HG03108 (cell line): ENCODE results near the gene HCRTR1.

Experiments
- ATAC-seq: cut with Tn5 transposase; IDR thresholded peaks from one replicate; pipeline ENCODE4 v1.9.1; 2021; ENCODE audit warnings: moderate library complexity; ENCODE audit not compliant: unreplicated experiment

The HCRTR1 gene

GRCh38 chr1:31617218-31617915, at the start of gene HCRTR1:
Gene HCRTR1, plus strand, starts transcription at chr1:31617689. Its CDS starts 1,504 bp downstream, at chr1:31619193.
- ATAC-seq: no peak

GRCh38 chr1:31567956-31568570, 49.4 kb upstream of the HCRTR1 start:
- no peak for ATAC-seq

- no peak for ATAC-seq
These were observed 48.4 kb upstream of the HCRTR1 start for GRCh38 chr1:31568895-31569595.

- ATAC-seq: no peak
These were observed 47.8 kb upstream of the HCRTR1 start for GRCh38 chr1:31569596-31570173.

- no peak for ATAC-seq
These were observed 47.3 kb upstream of the HCRTR1 start for GRCh38 chr1:31570228-31570627.

GRCh38 chr1:31570906-31571305, 46.6 kb upstream of the HCRTR1 start:
- ATAC-seq: no peak

GRCh38 chr1:31571340-31572295, 45.9 kb upstream of the HCRTR1 start:
- ATAC-seq: no peak

- no peak for ATAC-seq
These were observed 45.0 kb upstream of the HCRTR1 start for GRCh38 chr1:31572323-31573104.

- ATAC-seq: no peak
These were observed 44.2 kb upstream of the HCRTR1 start for GRCh38 chr1:31573261-31573660.

GRCh38 chr1:31574749-31575368, 42.6 kb upstream of the HCRTR1 start:
- no peak for ATAC-seq

GRCh38 chr1:31575369-31576140, 41.9 kb upstream of the HCRTR1 start:
- no peak for ATAC-seq

GRCh38 chr1:31576201-31576669, 41.3 kb upstream of the HCRTR1 start, which contains the start of gene TINAGL1:
Gene TINAGL1, plus strand, starts transcription at chr1:31576515. Its CDS starts 634 bp downstream, at chr1:31577149.
- no peak for ATAC-seq

- ATAC-seq: no peak
These were observed 40.6 kb upstream of the HCRTR1 start for GRCh38 chr1:31576743-31577455.

- no peak for ATAC-seq
These were observed 39.8 kb upstream of the HCRTR1 start for GRCh38 chr1:31577515-31578192.

- no peak for ATAC-seq
These were observed 38.1 kb upstream of the HCRTR1 start for GRCh38 chr1:31579374-31579773.

GRCh38 chr1:31580513-31580870, 37.0 kb upstream of the HCRTR1 start:
- ATAC-seq: no peak

GRCh38 chr1:31580891-31581603, 36.4 kb upstream of the HCRTR1 start:
- ATAC-seq: no peak
